CD4-positive, CD25-positive, alpha-beta regulatory T cell (primary cell): ENCODE data around the gene RTL5. TPM values are rescaled to one million over a fixed set of nuclear protein-coding genes. Genes with fewer than 3 reads are reported as not detected.
A peak's percentile ranks its signal among the peaks of the same experiment; 100 is the strongest.

Experiments used
- ATAC-seq, 2 donors: fragments of 150-1000 bp; cut with Tn5 transposase; one replicate each; pipeline ENCODE4 v1.10.0; 2021; ENCODE audit warnings: low read depth in 2 of 2, moderate number of reproducible peaks in 2 of 2, moderate library complexity in 1 of 2
- DNase-seq, 3 donors: peaks; one replicate each; pipeline versions ENCODE4 v3.0.0 to v3.0.0-alpha.2; 2012 to 2022; ENCODE audit warnings: mixed read lengths in 1 of 3
- H3K27ac ChIP-seq: one replicate; pipeline ENCODE4 v1.7.0; 2013; ENCODE audit warnings: mild to moderate bottlenecking, low read length; ENCODE audit not compliant: insufficient read depth, poor library complexity, severe bottlenecking
- H3K27me3 ChIP-seq: one replicate; pipeline ENCODE4 v1.7.0; 2013; ENCODE audit warnings: low read length; ENCODE audit not compliant: control insufficient read depth, insufficient read depth
- H3K36me3 ChIP-seq: one replicate; pipeline ENCODE4 v1.7.0; 2013; ENCODE audit warnings: mild to moderate bottlenecking, low read length, moderate library complexity; ENCODE audit not compliant: control insufficient read depth, insufficient read depth
- H3K4me1 ChIP-seq: 2 replicates; pipeline ENCODE4 v1.7.0; 2013; ENCODE audit warnings: mild to moderate bottlenecking, low read length; ENCODE audit not compliant: insufficient read depth, control insufficient read depth, poor library complexity, severe bottlenecking
- H3K4me3 ChIP-seq: one replicate; pipeline ENCODE4 v1.7.0; 2013; ENCODE audit warnings: low read depth, mild to moderate bottlenecking, low read length, moderate library complexity
- H3K9me3 ChIP-seq, 2 experiments: 1 replicate in 1 of 2; 2 replicates in 1 of 2; pipeline ENCODE4 v1.7.0; 2013; ENCODE audit warnings: low read length in 2 of 2, mild to moderate bottlenecking in 1 of 2, moderate library complexity in 1 of 2; ENCODE audit not compliant: control insufficient read depth in 2 of 2
- H3K27ac Mint-ChIP-seq, 3 donors: one replicate each; pipeline ENCODE4 v1.8.0; 2020 to 2022; ENCODE audit warnings: mild to moderate bottlenecking in 3 of 3, mixed read lengths in 3 of 3, moderate library complexity in 2 of 3
- H3K27me3 Mint-ChIP-seq: one replicate; pipeline ENCODE4 v1.8.0; 2022; ENCODE audit warnings: mild to moderate bottlenecking, mixed read lengths
- H3K36me3 Mint-ChIP-seq: one replicate; pipeline ENCODE4 v1.8.0; 2020; ENCODE audit warnings: mixed read lengths
- H3K4me1 Mint-ChIP-seq, 4 donors: one replicate each; pipeline ENCODE4 v1.8.0; 2020 to 2022; ENCODE audit warnings: mixed read lengths in 4 of 4, mild to moderate bottlenecking in 1 of 4
- H3K4me3 Mint-ChIP-seq, 4 donors: one replicate each; pipeline ENCODE4 v1.8.0; 2020 to 2022; ENCODE audit warnings: mild to moderate bottlenecking in 4 of 4, mixed read lengths in 4 of 4, moderate library complexity in 3 of 4
- H3K9me3 Mint-ChIP-seq, 7 donors: one replicate each; pipeline ENCODE4 v1.8.0; 2020 to 2022; ENCODE audit warnings: mixed read lengths in 7 of 7, mild to moderate bottlenecking in 3 of 7, moderate library complexity in 2 of 7
- polyA plus RNA-seq, 4 donors: library from polyadenylated mRNA; unstranded; fragments of 300-500 nt; fragmentation: Illumina TruSeq; gene quantifications; one replicate each; pipeline ENCODE4 v1.2.3, GENCODE V29; 2021
- total RNA-seq: library from RNA; stranded (reverse); gene quantifications from one replicate; pipeline ENCODE4 v1.2.3, GENCODE V29; 2022

Gene RTL5
- total and polyA plus RNA-seq, 5 donors from 2014 or later, result 0.05 to 1.1 (median 0.09) TPM; not detected in 2

DNA sequence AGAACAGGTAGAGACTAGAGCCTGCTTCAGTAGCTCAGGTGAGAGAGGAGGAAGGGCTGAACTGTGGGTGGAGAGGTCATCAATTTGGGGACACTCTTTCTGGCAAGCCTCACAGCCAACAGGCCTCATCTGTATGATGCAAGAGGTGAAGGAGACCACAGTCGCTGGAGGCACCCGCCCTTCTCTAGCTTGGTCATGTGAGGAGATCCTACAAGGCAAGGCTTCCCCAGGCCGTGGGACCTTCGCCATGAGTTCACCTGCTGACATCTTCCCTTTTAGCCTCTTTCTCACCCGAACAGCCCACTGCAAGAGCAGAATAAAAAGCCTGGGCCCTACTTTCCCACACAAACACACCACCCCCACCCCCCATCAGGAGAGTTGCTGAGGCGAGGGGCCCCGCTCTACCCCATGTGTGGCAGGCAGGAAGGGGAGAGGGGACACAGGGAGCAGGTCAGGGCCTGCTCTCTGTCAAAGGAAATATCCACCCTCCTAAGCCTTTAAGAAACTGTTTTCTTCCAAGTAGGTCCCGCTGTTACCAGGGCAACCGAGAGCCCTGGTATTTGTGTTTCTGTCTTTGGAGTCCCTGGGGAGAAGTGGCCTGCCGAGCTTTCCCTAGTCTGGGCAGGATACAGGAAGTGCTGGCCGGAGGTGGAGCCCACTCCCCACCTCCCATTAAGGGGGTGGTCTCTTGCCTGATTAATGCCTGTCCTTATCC lies 8.1 kb downstream of the RTL5 start:
- Mint-ChIP-seq H3K36me3 (no peaks in the 10 kb centered on the region), H3K9me3 (no peaks in the 10 kb centered on the region), H3K27ac (peak overlapping the region in 1 of 3 donors; percentile 31), H3K4me1 (peaks cover 0 to 24% (median 15%) of the 10 kb centered on the region in 4 donors), H3K27me3 (peaks cover 7% of the 10 kb centered on the region), H3K4me3 (no peak overlapping the region)
- Histone ChIP-seq H3K27me3 (no peaks in the 10 kb centered on the region), H3K4me1 (peaks cover 12% of the 10 kb centered on the region), H3K36me3 (no peaks in the 10 kb centered on the region), H3K9me3 (no peaks in the 10 kb centered on the region), H3K27ac (no peak overlapping the region), H3K4me3 (no peak overlapping the region)
- ATAC-seq, result no peak
- no peak for DNase-seq

DNA sequence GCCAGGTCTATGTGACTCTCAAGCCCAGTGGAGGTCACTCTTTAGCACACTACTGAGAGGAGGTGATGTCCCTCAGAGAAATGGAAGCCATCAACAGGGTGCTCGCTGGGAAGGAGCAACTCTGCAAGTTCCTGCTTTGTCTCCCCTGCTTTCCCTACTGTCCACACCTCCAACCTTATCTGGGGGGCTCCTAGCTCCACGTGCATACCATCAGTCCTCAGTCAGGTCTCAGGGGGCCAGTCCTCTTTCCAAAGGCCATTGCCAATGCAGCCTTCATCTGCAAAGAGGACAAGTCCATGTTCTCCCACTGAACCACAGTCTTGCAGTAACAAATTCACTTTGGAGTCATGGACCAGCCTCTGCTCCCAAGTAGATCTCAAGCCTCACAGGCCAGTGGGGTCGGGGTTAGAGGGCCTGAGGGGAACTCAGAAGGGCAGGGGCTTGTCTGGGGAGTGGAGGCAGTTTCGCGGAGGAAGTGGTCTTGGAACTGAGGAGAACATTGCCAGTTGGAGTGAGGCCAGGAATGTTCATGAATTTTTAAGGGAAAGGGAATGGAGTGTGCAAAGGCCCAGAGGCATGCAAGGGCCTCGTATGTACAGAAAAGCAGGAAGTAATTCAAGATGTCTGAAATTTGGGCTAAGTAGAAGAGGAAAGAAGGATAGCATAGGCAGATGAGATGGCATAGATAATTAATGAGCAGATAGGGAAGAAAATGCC lies 8.9 kb downstream of the RTL5 start:
- H3K4me1 Mint-ChIP-seq, result peaks cover 0 to 24% (median 15%) of the 10 kb centered on the region in 4 donors
- DNase-seq (no peak), ATAC-seq (no peak)
- peaks cover 7% of the 10 kb centered on the region for H3K27me3 Mint-ChIP-seq
- H3K9me3 Mint-ChIP-seq, result no peaks in the 10 kb centered on the region
- H3K4me3 Mint-ChIP-seq, result no peak overlapping the region
- Histone ChIP-seq H3K36me3 (no peaks in the 10 kb centered on the region), H3K27me3 (no peaks in the 10 kb centered on the region), H3K4me1 (peaks cover 12% of the 10 kb centered on the region), H3K4me3 (peak overlapping the region; percentile 7), H3K9me3 (no peaks in the 10 kb centered on the region), H3K27ac (no peak overlapping the region)
- no peaks in the 10 kb centered on the region for H3K36me3 Mint-ChIP-seq
- no peak overlapping the region for H3K27ac Mint-ChIP-seq

DNA sequence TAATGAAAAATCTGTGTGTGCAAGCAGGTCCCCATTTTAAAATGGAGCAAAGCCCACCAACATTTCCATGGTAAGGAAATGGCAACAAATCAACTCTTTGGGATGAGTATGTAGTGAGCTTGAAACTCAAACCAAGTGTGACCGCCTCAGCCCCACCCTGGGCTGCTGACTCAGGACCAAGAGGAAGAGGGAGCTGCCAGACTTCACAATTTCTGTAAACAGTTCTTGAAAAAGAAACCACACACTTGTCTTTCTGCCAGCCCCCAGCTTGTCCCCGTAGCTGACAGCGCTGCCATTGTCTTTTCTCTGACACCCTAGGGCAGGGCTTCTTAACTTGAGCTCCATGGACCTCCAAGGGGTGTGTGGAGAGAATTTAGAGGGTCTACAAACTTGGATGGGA lies 10.3 kb downstream of the RTL5 start:
- peaks cover 12% of the 10 kb centered on the region for H3K4me1 ChIP-seq
- peak; percentile 64 to 73 for ATAC-seq
- Mint-ChIP-seq H3K4me3 (peak overlapping the region in 1 of 4 donors; percentile 18), H3K27me3 (peaks cover 4% of the 10 kb centered on the region), H3K9me3 (peaks cover 0 to 2% (median 0%) of the 10 kb centered on the region in 7 donors), H3K36me3 (no peaks in the 10 kb centered on the region), H3K27ac (peak overlapping the region in 2 of 3 donors; percentile 19 to 66), H3K4me1 (peaks cover 0 to 21% (median 11%) of the 10 kb centered on the region in 4 donors)
- H3K27me3 ChIP-seq, result no peaks in the 10 kb centered on the region
- peak overlapping the region; percentile 14 for H3K27ac ChIP-seq
- peak in 1 of 3 donors; percentile 60 for DNase-seq
- no peaks in the 10 kb centered on the region for H3K36me3 ChIP-seq
- H3K4me3 ChIP-seq, result peak overlapping the region; percentile 53
- H3K9me3 ChIP-seq, result no peaks in the 10 kb centered on the region

DNA sequence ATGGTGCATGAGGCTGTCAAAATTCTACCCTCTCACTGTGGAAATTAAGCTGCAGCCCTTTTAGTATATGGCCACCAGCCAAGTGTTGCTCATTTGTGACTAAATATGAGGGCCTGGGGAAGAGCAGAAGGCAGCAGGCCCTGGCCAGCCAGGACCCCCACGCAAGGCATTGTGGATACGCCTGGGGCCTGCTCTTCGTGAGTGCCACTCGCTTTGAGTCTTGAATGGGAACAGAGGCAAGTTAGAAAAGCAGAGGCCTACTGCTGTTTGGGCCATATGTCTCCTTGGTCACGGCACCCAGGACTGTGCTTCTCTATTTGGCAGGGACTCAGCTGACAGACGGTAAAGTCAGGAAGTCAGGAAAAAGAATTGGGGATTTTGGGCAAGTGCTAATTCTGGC lies 10.9 kb downstream of the RTL5 start:
- Mint-ChIP-seq H3K9me3 (peaks cover 0 to 4% (median 0%) of the 10 kb centered on the region in 7 donors), H3K27me3 (peaks cover 6% of the 10 kb centered on the region), H3K36me3 (no peaks in the 10 kb centered on the region), H3K4me1 (peaks cover 0 to 21% (median 9%) of the 10 kb centered on the region in 4 donors), H3K27ac (peak overlapping the region in 2 of 3 donors; percentile 19 to 66), H3K4me3 (no peak overlapping the region)
- H3K27ac ChIP-seq, result no peak overlapping the region
- H3K4me3 ChIP-seq, result no peak overlapping the region
- H3K9me3 ChIP-seq, result no peaks in the 10 kb centered on the region
- ATAC-seq (no peak), DNase-seq (no peak)
- no peaks in the 10 kb centered on the region for H3K27me3 ChIP-seq
- H3K36me3 ChIP-seq, result no peaks in the 10 kb centered on the region
- peaks cover 12% of the 10 kb centered on the region for H3K4me1 ChIP-seq

DNA sequence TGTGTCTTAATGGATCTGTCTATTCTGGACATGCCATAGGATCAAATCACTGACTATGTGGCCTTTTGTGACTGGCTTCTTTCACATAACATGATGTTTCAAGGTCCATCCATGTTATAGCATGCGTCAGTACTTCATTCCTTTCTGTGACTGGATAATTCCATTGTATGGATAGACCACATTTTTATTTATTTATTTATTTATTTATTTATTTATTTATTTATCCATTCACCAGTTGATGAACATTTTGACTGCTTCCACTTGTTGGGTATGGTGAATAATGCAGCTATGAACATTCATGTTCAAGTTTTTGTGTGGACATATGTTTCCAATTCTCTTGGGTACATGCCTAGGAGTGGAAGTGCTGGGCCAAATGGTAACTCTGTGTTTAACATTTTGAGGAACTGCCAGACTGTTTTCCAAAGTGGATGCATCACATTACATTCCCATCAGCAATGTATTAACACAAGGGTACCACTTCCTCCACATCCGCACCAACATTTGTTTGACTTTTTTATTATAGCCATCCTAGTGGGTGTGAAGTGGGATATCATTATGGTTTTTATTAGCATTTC lies 14.0 kb downstream of the RTL5 start:
- Mint-ChIP-seq H3K4me3 (no peak overlapping the region), H3K27me3 (peaks cover 6% of the 10 kb centered on the region), H3K36me3 (no peaks in the 10 kb centered on the region), H3K4me1 (peaks cover 0 to 14% (median 5%) of the 10 kb centered on the region in 4 donors), H3K27ac (no peak overlapping the region), H3K9me3 (peaks cover 0 to 4% (median 0%) of the 10 kb centered on the region in 7 donors)
- ATAC-seq, result no peak
- H3K27me3 ChIP-seq, result no peaks in the 10 kb centered on the region
- H3K4me1 ChIP-seq, result peaks cover 9% of the 10 kb centered on the region
- H3K4me3 ChIP-seq, result no peak overlapping the region
- no peak for DNase-seq
- H3K36me3 ChIP-seq, result no peaks in the 10 kb centered on the region
- H3K27ac ChIP-seq, result no peak overlapping the region
- no peaks in the 10 kb centered on the region for H3K9me3 ChIP-seq

DNA sequence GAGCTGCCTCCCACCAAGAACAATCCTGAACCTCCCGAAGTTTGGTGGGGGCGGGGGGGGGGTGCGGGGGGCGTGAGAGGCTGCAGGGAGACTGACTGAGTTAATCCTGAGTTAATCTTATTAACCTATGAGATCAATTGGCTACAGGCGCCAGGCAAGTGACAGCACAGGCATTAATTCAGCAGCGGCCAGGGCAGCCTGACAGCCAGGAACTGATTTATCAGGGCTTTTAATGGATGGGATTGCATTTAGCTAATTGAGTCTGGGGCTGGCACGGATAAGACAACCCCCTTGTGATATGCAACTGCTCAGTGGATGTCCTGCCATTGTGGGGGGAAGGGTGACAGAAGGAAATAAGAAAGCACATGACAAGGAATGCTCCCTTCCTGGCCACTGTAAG lies 16.3 kb downstream of the RTL5 start:
- no peaks in the 10 kb centered on the region for H3K27me3 ChIP-seq
- Mint-ChIP-seq H3K27me3 (peaks cover 10% of the 10 kb centered on the region), H3K36me3 (no peaks in the 10 kb centered on the region), H3K9me3 (peaks cover 0 to 4% (median 0%) of the 10 kb centered on the region in 7 donors), H3K27ac (no peak overlapping the region), H3K4me3 (no peak overlapping the region), H3K4me1 (peaks cover 0 to 3% (median 0%) of the 10 kb centered on the region in 4 donors)
- no peaks in the 10 kb centered on the region for H3K4me1 ChIP-seq
- no peak for ATAC-seq
- no peak for DNase-seq
- no peaks in the 10 kb centered on the region for H3K9me3 ChIP-seq
- H3K27ac ChIP-seq, result no peak overlapping the region
- no peaks in the 10 kb centered on the region for H3K36me3 ChIP-seq
- H3K4me3 ChIP-seq, result no peak overlapping the region

DNA sequence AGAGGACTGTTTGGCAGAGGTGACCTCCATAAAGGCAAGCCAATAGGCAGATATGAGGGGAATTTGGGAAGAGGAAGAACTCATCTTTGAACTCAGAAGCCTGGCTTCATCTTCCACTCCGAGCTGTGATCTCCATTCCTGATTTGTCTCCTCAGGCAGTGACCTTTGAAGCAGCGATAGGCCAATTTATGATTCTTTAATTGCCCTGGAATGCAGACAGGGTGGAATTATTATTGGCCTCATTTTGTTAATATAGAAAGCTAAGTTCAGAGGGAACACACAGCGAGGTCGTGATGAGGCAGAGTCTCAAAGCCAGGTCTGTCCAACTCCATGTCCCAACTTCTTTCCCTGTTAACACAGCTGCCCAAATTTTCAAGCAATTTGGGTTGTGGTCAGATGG lies 16.9 kb downstream of the RTL5 start:
- DNase-seq (no peak), ATAC-seq (no peak)
- no peaks in the 10 kb centered on the region for H3K36me3 ChIP-seq
- Mint-ChIP-seq H3K27ac (no peak overlapping the region), H3K4me3 (no peak overlapping the region), H3K27me3 (peaks cover 10% of the 10 kb centered on the region), H3K9me3 (peaks cover 0 to 4% (median 0%) of the 10 kb centered on the region in 7 donors), H3K4me1 (peaks cover 0 to 3% (median 0%) of the 10 kb centered on the region in 4 donors), H3K36me3 (no peaks in the 10 kb centered on the region)
- no peak overlapping the region for H3K27ac ChIP-seq
- no peaks in the 10 kb centered on the region for H3K4me1 ChIP-seq
- H3K27me3 ChIP-seq, result no peaks in the 10 kb centered on the region
- no peaks in the 10 kb centered on the region for H3K9me3 ChIP-seq
- no peak overlapping the region for H3K4me3 ChIP-seq
